Superior temporal gyrus (tissue), 1 donor: ENCODE measurements around the gene UGT1A1.
"Not testable (repeated sequence)": the region's sequence is repeated elsewhere in the genome, so short reads cannot be mapped to it uniquely, and the experiment has no call there.

ENCODE experiments used
- DNase-seq: peaks from one replicate; pipeline ENCODE4 v3.0.0-alpha.2; 2016; ENCODE audit errors: extremely low spot score

Gene UGT1A1

DNA sequence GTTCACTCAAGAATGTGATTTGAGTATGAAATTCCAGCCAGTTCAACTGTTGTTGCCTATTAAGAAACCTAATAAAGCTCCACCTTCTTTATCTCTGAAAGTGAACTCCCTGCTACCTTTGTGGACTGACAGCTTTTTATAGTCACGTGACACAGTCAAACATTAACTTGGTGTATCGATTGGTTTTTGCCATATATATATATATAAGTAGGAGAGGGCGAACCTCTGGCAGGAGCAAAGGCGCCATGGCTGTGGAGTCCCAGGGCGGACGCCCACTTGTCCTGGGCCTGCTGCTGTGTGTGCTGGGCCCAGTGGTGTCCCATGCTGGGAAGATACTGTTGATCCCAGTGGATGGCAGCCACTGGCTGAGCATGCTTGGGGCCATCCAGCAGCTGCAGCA lies at the start of gene UGT1A1:
Gene UGT1A1, plus strand, starts transcription at position 228 of the 400 bp plus-strand sequence. Its CDS starts 18 bp downstream, at position 246.
- DNase-seq: no peak

DNA sequence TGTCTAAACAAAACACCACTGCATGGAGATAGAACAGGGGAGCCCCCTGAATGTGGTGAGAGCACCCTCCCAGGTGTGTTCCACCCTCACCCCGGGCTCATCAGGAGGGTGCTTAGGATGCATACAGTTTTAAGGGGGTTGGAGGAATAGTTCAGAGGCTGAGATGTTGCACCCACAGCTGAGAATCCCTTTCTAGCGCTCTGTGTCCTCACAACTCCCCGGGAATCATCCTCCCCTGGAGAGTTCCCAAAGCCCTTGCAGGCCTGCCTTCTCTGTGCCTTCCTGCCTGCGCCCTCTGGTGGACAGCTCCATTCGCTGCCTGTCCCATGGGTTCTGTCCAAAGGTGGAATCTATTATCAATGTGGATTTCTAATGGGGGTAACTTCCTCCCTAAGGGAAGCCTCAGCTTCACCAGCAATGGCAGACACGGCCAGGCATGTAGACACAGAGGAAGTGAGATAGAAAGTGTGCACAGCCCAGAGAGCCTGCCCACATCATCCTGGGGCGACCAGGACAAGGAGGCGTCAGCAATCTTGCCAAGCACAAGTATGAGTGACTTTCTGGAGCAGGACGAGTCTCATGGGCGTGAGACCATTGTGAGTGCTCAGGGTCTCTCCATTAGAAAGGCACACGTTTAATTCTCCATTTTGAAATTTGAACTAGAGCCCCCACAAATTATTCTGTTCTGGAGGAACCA lies 48.6 kb upstream of the UGT1A1 start:
- DNase-seq: peak; percentile 74

DNA sequence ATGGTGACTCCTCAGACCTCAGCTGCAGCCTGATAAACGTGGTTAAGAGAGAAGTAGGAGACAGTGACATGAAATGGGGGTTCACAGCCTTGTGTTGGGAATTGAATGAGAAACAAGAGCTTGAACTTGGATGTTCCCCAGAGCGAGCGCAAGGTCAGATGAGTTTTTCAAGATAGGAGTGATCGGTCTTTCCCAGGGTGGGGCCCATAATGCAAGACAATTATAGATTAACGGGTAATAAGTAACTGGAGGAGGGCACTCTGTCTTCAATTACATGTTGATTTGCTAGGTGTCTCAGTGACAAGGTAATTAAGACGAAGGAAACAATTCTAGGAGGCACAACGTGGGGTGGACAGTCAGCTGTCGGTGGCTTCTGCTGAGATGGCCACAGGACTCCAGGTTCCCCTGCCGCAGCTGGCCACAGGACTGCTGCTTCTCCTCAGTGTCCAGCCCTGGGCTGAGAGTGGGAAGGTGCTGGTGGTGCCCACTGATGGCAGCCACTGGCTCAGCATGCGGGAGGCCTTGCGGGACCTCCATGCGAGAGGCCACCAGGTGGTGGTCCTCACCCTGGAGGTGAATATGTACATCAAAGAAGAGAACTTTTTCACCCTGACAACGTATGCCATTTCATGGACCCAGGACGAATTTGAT lies 47.3 kb upstream of the UGT1A1 start, which contains the start of gene UGT1A5:
Gene UGT1A5, plus strand, starts transcription at position 297 of the 651 bp plus-strand sequence. Its CDS starts 85 bp downstream, at position 382.
- DNase-seq: no peak

DNA sequence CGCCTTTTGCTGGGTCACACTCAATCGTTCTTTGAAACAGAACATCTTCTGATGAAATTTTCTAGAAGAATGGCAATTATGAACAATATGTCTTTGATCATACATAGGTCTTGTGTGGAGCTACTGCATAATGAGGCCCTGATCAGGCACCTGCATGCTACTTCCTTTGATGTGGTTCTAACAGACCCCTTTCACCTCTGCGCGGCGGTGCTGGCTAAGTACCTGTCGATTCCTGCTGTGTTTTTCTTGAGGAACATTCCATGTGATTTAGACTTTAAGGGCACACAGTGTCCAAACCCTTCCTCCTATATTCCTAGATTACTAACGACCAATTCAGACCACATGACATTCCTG lies 46.8 kb upstream of the UGT1A1 start:
- DNase-seq: no peak

DNA sequence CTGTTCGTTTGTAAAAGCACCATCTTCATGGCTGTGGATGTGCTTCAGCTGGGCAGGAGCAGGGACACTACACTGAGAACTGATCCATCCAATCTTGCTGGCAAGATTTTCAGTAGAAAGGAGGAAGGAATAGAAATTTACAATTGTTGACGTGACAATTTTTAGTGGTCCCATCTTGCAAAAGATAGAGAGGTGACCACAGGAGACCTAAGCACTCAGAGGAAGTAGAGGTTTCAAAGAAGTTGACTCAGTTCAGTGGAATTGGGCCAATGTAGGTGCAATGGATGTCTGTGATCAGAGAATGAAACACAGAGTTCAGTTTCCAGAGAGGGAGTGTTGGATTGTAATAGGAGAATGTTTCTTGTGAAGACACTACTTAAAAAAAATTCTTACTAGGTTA lies 45.9 kb upstream of the UGT1A1 start:
- DNase-seq: no peak

DNA sequence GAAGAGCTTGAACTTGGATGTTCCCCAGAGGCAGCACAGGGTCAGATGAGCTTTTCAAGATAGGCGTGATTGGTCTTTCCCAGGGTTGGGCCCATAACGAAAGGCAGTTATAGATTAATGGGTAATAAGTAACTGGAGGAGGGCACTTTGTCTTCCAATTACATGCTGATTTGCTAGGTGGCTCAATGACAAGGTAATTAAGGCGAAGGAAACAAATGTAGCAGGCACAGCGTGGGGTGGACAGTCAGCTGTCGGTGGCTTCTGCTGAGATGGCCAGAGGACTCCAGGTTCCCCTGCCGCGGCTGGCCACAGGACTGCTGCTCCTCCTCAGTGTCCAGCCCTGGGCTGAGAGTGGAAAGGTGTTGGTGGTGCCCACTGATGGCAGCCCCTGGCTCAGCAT lies 41.5 kb upstream of the UGT1A1 start, which contains the start of gene UGT1A4:
Gene UGT1A4, plus strand, starts transcription at position 185 of the 400 bp plus-strand sequence. Its CDS starts 85 bp downstream, at position 270.
- DNase-seq: no peak

DNA sequence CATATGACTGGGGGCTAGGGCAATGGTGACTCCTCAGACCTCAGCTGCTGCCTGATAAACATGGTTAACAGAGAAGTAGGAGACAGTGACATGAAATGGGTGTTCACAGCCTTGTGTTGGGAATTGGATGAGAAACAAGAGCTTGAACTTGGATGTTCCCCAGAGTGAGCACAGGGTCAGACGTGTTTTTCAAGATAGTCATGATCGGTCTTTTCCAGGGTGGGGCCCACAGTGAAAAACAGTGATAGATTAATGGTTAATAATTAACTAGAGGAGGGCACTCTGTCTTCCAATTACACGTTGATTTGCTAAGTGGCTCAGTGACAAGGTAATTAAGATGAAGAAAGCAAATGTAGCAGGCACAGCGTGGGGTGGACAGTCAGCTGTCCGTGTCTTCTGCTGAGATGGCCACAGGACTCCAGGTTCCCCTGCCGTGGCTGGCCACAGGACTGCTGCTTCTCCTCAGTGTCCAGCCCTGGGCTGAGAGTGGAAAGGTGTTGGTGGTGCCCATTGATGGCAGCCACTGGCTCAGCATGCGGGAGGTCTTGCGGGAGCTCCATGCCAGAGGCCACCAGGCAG lies 31.3 kb upstream of the UGT1A1 start, which contains the start of gene UGT1A3:
Gene UGT1A3, plus strand, starts transcription at position 320 of the 579 bp plus-strand sequence. Its CDS starts 85 bp downstream, at position 405.
- no peak for DNase-seq

DNA sequence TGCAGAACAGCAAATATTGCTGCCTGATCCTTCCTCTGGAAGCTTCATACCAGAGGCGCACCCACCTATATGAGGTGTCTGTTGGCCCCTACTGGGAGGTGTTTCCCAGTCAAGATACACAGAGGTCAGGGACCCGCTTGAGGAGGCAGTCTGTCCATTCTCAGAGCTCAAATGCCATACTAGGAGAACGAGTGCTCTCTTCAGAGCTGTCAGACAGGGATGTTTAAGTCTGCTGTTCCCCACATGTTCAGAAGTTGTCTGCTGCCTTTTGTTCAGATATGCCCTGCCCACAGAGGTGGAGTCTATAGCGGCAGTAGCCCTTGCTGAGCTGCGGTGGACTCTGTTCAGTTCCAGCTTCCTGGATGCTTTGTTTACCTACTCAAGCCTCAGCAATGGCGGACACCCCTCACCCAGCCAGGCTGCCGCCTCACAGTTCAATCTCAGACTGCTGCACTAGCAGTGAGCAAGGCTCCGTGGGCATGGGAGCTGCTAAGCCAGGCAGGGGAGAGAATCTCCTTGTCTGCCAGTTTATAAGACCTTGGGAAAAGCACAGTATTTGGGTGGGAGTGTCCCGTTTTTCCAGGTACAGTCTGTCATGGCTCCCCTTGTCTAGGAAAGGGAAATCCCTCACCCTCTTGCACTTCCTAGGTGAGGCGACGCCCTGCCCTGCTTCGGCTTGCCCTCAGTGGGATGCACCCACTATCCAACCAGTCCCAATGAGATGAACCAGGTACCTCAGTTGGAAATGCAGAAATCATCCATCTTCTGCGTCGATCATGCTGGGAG lies 23.0 kb upstream of the UGT1A1 start:
- DNase-seq: not testable (repeated sequence)

DNA sequence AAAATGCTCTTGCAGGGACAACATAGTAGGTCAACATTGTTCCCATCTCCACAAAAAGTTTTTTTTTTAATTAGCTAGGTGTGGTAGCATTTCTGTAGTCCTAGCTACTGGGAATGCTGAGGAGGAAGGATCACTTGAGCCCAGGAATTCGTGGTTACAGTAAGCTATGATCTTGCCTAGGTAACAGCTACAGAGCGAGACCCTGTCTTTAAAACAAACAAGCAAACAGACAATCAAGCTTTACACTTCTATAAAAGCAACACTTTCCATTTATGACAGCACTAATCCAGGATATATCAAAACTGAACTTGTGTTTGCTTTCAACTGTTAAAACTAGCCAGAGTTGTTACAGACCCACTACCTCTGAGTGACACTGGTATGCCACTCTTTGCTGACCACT lies 19.2 kb upstream of the UGT1A1 start:
- DNase-seq: no peak

DNA sequence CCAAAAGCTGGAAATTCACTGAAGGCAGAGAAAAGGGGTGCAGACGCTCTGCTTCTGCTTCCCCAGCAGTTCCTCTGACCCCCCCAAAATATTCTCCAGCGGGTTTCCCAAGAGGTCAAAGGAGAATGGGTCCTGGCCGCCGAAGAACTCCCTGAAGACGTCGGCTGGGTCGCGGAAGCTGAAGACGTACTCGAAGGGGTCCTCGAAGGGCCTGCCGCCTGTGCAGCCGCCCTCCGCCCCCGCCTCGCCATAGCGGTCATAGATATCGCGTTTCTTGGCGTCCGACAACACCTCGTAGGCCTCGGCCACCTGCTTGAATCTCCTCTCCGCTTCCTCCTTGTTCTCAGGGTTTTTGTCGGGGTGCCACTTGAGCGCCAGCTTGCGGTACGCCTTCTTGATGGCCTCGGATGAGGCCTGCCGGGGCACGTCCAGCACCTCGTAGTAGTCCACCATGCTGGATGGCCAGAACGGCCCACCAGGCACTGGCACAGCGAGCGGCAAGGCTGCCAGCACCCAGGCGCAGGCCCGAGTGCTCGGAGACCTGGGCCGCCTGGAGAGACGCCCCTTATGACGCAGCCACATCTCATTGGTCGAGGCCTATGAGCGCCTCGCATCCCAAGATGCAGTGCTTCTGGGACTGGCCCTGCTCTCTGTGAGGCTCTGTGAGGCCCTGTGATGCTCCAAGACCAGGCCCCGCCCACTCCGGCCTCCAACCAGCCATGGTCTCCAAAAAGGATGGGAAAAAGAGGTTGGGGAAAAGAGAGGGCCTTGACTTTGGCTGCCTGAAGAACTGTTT lies 16.4 kb upstream of the UGT1A1 start:
- no peak for DNase-seq

DNA sequence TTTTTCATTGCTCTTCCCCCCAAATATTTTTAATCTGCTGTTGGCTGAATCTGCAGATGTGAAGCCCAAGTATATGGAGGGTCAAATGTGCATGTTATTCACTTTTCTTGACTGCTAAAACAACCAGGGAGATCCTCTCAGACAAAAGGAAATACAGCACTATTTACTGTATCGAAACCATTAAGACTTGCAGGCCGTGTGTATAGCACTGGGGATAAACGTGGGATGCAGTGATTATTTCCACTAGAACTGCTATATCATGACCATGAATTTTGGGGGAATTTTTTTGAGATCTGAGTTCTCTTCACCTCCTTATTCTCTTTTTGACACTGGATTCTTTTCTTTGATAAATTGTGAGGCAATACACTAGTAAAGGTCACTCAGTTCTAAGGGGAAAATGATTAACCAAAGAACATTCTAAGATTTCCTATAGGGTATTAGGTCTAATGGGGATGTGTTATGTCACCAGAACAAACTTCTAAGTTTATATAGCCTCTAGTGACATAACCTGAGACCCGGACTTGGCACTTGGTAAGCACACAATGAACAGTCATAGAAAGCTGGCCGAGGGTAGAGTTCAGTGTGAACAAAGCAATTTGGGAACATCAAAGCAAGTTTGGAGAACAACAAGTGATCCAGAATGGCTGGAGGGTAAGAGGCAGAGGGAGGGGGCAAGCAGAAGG lies 14.9 kb upstream of the UGT1A1 start:
- no peak for DNase-seq

DNA sequence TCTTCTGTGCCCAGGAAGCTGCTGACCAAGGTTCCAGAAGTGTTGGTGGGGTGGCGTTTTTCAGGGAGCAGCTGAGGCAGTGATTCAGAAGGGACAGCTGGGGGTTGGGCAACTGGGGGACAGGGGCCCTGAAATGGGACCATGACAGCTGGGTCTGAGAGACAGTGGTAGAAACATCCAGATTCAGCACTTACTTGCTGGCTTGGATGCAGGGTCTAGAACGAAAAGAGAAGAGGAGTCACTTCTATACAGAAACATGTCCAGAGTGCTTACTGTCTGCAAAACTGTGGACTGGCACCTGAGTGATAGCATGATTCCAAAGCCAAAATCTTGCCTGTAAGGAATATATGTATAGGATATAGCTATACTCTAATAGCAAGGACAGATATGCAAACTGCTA lies 14.2 kb upstream of the UGT1A1 start:
- not testable (repeated sequence) for DNase-seq

DNA sequence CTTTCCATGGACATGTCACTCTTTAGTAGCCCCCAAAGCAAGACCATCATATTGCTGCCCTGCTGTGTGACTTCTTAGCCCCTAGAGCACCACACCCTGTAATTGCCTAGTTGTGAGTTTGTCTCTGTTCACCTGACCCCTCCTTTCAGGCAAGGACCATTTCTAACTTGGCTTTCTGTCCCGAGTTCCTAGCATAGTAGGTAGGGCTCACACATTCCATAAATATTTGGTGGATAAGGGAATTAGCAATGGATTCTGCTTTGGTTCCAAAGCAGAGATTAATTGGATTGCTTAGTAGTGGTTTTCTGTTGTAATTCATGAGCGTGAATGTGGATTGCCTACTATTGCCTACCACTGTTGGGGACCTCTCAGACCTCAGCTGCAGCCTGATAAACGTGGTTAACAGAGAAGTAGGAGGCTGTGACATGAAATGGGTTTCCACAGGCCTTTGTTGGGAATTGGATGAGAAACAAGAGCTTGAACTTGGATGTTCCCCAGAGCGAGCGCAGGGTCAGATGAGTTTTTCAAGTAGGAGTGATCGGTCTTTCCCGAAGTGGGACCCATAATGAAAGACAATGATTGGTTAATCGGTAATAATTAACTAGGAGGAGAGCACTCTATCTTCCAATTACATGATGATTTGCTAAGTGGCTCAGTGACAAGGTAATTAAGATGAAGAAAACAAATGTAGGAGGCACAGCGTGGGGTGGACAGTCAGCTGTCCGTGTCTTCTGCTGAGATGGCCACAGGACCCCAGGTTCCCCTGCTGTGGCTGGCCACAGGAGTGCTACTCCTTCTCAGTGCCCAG lies 13.4 kb upstream of the UGT1A1 start:
- no peak for DNase-seq

DNA sequence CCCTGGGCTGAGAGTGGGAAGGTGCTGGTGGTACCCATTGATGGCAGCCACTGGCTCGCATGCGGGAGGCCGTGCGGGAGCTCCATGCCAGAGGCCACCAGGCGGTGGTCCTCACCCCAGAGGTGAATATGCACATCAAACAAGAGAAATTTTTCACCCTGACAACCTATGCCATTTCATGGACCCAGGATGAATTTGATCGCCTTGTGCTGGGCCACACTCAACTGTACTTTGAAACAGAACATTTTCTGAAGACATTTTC lies 12.9 kb upstream of the UGT1A1 start:
- DNase-seq: no peak

DNA sequence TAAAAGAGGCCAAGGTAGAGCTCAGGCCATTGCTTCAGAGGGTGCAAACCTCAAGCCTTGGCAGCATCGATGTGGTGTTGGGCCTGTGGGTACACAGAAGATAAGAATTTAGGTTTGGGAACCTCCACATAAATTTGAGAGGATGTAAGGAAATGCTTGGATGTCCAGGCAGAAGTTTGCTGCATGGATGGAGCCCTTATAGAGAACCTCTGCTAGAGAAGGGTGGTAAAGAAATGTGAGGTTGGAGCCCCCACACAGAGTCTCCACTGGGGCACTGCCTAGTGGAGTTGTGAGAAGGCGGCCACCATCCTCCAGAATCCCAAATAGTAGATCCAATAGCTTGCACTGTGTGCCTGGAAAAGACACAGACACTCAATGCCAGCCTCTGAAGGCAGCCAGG lies 9.4 kb upstream of the UGT1A1 start:
- DNase-seq: not testable (repeated sequence)

DNA sequence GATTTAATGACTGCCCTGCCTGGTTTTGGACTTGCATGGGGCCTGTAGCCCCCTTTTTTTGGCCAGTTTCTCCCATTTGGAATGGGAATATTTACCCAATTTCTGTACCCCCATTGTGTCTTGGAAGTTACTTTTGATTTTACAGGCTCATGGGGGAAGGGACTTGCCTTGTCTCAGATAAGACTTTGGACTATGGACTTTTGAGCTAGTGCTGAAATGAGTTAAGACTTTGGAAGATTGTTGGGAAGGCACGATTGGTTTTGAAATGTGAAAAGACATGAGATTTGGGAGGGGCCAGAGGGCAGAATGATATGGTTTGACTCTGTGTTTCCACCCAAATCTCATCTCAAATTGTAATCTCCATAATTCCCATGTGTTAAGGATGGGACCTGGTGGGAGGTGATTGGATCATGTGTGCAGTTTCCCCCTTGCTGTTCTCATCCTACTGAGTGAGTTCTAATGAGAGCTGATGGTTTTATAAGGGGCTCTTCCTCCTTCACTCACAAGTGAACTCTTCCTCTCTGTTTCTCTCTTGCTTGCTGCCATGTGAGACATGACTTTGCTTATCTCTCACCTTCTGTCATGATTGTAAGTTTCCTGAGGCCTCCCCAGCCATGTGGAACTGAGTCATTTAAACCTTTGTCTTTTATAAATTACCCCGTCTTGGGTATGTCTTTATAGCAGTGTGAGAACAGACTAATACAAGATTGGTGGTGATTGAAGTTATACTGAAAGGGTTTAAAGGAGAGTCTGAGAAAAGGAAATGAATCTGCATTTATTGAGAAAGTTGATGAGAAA lies 8.7 kb upstream of the UGT1A1 start:
- not testable (repeated sequence) for DNase-seq

DNA sequence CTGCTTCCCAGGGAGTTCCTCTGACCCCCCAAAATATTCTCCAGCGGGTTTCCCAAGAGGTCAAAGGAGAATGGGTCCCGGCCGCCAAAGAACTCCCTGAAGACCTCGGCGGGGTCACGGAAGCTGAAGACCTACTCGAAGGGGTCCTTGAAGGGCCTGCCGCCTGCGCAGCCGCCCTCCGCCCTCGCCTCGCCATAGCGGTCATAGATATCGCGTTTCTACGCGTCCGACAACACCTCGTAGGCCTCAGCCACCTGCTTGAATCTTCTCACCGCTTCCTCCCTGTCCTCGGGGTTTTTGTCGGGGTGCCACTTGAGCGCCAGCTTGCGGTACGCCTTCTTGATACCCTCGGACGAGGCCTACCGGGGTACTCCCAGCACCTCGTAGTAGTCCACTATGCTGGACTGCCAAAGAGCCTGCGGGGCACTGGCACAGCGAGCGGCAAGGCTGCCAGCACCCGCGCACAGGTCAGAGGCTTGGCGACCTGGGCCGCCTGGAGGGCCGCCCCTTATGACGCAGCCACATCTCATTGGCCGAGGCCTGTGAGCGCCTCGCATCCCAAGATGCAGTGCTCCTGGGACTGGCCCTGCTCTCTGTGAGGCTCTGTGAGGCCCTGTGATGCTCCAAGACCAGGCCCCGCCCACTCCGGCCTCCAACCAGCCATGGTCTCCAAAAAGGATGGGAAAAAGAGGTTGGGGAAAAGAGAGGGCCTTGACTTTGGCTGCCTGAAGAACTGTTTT lies 5.0 kb upstream of the UGT1A1 start:
- no peak for DNase-seq

DNA sequence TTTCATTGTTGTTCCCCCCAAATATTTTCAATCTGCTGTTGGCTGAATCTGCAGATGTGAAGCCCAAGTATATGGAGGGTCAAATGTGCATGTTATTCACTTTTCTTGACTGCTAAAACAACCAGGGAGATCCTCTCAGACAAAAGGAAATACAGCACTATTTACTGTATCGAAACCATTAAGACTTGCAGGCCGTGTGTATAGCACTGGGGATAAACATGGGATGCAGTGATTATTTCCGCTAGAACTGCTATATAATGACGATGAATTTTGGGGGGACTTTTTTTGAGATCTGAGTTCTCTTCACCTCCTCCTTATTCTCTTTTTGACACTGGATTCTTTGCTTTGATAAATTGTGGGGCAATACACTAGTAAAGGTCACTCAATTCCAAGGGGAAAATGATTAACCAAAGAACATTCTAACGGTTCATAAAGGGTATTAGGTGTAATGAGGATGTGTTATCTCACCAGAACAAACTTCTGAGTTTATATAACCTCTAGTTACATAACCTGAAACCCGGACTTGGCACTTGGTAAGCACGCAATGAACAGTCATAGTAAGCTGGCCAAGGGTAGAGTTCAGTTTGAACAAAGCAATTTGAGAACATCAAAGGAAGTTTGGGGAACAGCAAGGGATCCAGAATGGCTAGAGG lies 3.5 kb upstream of the UGT1A1 start:
- no peak for DNase-seq
